GDM1 (cell line): ENCODE measurements around the gene SVOP.

Experiments
- DNase-seq: peaks from one replicate; lab custom pipeline; 2025; lab: John Stamatoyannopoulos, UW

The SVOP gene

GRCh38 chr12:108973629-108974152, 47.2 kb downstream of the SVOP start:
- no peak for DNase-seq

GRCh38 chr12:108972358-108972757, 48.5 kb downstream of the SVOP start:
- DNase-seq: no peak

DNA sequence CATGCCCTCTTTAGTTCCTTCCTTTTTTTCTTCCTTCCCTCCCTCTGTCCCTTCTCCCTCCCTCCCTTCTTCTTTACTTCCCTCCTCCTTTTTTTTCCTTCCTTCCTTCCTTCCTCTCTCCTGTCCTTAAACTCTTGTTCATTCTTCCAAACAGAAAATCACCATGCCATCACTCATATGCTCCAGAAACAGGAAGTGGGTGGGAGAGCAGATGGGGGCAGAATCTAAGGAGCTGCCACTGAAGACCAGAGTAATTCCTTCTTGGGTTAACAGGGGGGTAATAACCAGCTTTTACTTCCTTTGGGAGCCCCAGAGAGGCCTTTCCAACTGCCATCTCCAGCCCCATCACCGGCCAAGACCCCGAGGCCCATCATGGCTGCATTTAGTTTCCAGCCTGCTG, 51.2 kb downstream of the SVOP start:
- DNase-seq: no peak

DNA sequence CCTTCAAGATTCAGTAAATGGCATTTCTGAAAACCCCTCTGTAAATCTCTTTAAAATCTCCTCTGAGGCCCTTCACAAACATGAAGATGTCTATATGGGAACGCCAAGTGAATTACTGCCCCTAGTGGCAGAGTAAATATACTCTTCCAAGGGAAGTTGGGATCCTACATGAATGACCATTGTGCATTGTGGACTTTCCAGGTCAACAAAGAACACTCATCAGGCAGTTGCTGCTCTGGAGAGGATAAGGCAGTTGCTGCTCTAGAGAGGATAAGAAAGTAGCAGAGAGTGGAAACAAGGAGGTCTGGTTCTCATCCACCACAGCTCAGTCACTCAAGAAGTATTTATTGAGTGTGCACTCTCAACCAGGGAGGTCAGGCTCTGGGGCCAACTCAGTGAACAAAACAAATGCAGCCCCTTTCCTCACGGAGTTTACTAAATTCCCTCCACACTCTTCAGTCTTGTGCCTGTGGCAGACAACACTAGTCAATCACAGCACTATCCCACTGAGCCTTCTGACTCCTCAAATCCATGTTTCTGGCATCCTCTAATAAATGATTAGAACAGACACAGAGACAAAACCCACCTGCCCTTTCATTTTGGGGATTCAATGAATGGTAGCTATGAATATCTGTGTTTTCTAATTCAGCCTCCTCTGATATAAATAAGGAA, 52.9 kb downstream of the SVOP start:
- DNase-seq: no peak

DNA sequence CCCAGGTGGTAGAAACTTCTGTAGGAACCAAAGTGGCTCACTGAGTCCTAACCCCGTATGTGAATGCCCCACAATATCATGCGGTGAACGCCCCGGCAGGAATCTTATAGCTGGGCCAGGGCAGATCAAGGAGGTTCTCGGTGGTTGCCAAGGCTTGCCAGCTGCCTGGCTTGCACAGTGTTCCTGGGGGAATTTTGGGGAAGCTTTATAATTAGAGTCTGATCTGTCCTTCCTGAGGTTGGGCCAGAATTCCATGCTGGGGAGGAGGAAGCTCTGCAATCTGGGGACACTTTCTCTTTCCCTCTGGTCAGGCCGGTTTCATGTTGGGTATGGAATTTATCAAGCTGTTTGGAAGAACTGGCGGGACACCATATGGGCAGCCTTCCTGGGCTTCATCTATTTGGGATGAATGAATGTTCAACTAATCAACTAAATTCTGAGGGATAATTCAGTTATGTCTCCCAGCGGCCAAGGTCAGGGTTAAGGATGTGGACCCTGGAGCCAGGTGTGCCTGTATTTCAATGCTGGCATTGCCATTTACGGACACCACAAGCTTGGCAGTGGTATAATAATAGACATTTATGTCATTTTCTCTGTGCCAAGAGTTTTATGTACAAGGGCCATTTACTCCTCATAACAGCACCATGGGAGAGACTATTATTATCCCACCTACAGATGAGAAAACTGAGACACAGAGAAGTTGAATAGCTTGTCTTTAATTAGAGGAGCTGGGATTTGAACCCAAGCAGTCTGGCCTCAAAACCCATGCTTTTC, 54.3 kb downstream of the SVOP start:
- no peak for DNase-seq

DNA sequence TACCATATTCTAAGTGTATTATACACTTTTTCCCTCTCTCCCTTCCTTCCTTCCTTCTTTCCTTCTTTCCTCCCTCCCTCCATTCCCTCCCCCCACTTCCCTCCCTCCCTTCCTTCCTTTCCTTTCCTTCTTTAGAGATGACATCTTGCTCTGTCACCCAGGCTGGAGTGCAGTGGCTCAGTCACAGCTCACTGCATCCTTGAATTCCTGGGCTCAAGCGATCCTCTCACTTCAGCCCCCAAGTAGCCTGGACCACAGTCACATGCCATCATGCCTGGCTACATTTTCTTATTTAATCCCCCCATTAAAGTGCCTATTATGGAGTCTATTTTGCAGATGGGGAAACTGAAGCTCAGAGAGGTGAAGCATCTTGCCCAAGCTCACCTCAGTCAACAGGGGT, 55.0 kb downstream of the SVOP start:
- no peak for DNase-seq

DNA sequence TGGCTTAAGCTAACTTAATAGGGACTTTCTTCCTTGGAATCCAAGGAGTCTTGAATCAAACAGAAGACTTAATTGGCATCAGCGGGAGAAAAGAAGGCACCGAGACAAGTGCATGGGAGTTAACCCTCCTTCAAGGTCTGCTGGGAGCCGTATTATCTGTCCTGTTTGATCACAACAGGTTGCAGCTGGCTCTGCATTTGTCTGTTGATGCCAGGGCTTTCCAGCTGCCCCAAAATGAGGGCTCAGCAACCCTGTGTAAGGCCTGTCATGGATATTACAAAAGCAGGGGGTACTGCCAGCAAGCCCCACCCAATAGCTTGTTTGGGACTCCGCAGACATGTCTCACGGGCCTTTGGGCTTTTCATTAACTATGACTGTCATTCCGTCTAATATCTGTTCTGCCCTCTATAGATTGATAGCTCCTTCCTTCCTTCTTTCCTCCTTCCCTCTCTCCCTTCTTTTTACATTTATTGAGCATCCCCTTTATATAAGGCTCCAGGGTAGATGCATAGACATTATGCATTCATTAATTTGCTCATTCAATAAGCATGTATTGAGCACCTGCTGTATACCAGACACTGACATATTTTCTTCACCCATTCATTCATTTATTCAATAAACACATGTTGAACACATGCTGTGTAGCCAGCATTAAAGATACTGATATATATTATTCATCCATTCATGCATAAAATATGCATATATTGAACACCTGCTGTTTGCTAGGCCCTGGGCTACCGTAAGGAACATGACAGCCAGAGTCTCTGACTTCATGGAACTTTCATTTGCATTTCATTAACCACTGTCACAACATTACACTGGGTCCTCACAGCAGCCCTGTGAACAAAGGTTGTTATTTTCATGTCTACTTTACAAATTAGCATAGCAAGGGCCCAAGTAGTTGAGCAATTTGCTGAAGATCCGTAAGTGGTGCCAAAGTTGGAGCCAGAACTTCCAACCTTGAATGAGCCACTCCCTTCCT, 56.2 kb downstream of the SVOP start:
- no peak for DNase-seq

DNA sequence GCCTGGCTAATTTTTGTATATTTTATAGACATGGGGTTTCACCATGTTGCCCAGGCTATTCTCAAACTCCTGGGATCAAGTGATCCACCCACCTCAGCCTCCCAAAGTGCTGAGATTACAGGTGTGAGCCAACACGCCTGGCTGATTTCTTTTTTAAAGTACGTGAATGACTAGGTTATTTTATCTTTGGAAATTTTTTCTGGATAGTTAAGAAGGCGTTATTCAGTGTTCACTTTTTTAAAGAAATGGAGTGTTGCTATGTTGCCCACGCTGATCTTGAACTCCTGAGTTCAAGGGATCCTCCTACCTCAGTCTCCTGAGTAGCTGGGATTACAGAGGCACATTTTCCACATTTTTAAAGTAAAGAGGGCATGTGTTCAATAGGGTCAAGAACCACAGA, 58.6 kb downstream of the SVOP start:
- DNase-seq: no peak

- DNase-seq: no peak
Observed at GRCh38 chr12:108959748-108960655, 60.9 kb downstream of the SVOP start.

DNA sequence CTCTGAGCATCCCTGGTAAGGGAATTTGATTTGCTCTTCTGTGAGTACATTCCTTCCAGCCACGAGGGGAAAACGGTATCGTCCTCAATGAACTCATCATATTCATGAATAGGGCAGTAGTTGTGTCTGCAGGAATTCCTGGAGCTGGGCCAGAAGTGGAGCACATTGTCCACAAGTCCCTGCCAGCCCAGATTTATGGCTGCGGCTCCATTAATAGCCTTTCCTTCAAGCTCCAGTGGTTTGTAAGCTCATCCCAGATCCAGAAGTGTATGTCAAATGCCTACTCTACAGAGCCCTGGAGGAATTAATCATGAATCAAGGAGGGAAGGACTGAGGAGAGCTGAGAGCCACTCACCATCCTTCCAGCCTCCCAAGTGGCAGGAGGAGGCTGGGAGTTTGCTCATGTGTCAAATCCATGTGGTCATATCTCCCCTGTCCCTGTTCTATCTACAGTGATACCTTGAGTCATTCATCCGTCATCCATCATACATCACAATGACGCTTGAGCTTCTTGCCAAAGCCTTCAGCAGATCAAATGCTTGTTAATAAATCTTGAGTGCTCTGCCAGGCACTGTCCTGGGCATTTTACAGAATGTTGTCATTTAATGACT, 65.5 kb downstream of the SVOP start:
- no peak for DNase-seq

- peak; percentile 48 for DNase-seq
Observed at GRCh38 chr12:108950991-108951739, 69.7 kb downstream of the SVOP start.

DNA sequence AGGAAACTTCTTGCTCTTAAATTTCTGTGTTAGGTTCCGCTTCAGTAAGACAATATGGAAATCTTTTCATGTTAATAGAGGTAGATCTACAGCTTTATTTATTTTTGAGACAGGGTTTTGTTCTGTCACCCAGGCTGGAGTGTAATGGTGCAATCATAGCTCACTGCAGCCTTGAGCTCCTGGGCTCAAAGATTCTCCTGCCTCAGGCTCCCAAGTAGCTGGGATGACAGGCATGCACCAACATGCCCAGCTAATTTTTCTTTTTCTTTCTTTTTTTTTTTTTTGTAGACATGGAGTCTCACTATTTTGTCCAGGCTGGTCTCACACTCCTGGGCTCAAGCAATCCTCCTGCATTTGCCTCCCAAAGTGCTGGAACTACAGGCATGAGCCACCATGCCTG, 70.9 kb downstream of the SVOP start:
- no peak for DNase-seq

- no peak for DNase-seq
Observed at GRCh38 chr12:108948367-108948766, 72.5 kb downstream of the SVOP start.

DNA sequence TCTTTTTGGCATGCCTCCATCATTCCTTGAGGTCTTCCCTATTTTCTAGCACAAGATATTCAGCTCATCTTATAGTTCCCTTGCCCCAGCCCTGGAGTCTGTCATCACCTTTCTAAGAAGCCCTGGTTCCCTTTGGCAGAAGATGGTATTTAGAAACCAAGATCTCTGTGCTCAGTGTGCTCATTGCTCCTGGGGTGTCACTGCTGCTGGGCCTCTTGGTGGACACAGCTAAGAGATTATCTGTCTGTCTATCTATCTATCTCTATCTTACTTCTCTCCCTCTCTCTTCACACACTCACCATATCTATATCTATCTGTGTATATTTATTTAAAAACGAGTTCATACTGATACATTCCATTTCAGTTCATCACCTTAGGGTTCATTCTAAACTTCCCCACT, 73.8 kb downstream of the SVOP start:
- no peak for DNase-seq

GRCh38 chr12:108940138-108940537, 80.7 kb downstream of the SVOP start:
- no peak for DNase-seq

- peak; percentile 44 for DNase-seq
Observed at GRCh38 chr12:108939594-108939993, 81.3 kb downstream of the SVOP start.

DNA sequence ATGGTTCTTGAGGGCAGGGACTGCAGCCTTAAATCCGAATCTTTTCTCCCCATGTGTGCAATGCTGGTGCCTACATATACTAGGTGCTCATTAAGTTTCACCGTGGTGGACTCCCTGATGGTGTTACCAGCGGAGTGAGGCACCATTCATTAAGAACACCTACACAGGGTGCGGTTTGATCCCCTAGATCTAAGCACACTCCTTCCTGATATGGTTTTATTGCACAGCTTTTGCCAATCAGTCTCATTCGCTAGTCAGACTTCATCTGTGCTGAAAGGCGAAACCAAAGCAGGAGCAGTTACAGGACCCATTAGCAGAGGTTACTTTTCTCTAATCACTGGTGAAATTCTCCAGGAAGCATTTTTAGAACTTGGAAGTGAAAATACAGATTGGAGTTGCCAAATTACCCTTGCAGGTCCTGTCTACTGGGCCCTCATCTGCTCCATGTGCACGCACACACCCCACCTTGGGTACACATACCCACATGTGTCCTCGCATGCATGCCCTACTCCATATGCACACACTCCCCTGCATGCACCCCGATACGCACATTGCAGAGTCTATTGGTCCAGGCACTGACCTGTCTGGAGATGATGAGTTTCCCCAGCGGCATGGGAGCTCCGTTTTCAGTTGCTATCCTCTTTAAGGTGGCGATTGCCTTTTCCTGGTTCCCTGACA, 82.5 kb downstream of the SVOP start:
- no peak for DNase-seq

DNA sequence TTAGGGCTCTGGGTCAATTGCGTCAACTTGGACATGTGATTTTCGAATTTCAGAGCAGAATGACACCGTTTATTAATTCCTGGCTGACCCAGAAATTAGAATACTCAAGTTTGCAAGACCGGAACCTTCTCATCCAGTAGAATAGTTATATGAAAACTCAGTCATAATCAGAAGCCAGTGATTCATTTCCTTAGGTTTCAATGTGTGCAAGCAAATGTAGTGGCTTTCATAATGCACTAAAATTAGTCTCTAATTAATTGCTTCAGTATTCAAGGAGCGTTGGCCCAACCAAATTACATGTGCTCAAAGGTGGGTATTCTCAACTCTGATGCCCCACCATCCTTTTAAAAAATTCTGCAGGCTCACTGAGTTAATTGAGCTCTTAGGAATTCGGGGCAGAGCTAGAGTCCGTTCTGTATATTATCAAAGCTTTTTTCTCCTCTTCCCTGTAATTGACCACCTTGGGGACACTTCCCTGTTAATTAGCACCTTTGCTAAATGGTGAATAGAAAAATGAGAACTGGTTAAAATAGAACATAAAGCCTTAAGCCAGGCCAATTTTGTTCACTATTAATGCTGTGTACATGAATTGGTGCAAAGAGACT, 85.6 kb downstream of the SVOP start:
- no peak for DNase-seq

DNA sequence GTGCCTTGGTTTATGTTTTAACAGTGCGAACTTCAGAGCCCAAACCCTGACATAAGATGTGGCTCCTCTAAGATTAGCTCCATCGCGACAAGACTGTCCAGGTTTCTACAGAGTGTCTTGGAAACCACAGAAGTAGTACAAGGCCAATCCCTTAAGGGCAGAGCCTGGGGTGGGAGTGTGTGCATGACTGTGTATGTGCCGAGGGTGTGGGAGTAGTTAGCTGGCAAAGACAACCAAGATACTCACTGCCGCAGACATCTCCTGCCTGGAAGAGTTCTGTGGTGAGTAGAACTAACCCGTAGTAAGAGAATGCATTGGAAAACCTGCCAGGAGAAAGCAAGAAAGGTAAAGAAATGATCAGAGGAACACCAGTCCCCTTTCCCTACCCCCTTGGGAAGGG, 86.9 kb downstream of the SVOP start:
- DNase-seq: no peak
